H1 (cell line): Measurements from ENCODE around the gene TPO. TPM values are rescaled to one million over a fixed set of nuclear protein-coding genes. Genes with fewer than 3 reads are reported as not detected.

Source experiments
- CTCF ChIA-PET: fragments of 300-600 bp; sonication (Branson Sonifier 250); formaldehyde crosslinking; loops from one replicate; lab custom pipeline; 2021; ENCODE audit not compliant: partially characterized antibody; lab: Charles Lee
- POLR2A ChIA-PET: fragments of 300-600 bp; sonication (Branson Sonifier 250); formaldehyde crosslinking; loops from one replicate; lab custom pipeline; 2021; ENCODE audit warnings: inconsistent platforms; ENCODE audit not compliant: partially characterized antibody; lab: Charles Lee
- DNase-seq, 2 experiments: peaks; one replicate each; pipeline versions ENCODE4 v3.0.0 to v3.0.0-alpha.2; 2010 to 2022; ENCODE audit warnings: low spot score in 2 of 2, low read depth in 1 of 2, mixed read lengths in 1 of 2
- FAIRE-seq: peaks from 2 replicates; lab custom pipeline; 2011; peaks lifted over from hg19 to GRCh38; lab: Jason Lieb, UNC
- H2AFZ ChIP-seq: 2 replicates; pipeline ENCODE4 v1.8.1; 2012; ENCODE audit warnings: low read length, inconsistent platforms
- H2AK5ac ChIP-seq: 2 replicates; pipeline ENCODE4 v1.6.1; 2013; ENCODE audit warnings: low read depth, low read length
- H2BK120ac ChIP-seq: replicated peaks from 2 replicates; pipeline ENCODE3; 2013; ENCODE audit warnings: low read depth, low read length, inconsistent platforms
- H2BK12ac ChIP-seq: 2 replicates; pipeline ENCODE4 v1.6.1; 2013; ENCODE audit warnings: low read depth, low read length
- H2BK15ac ChIP-seq: 2 replicates; pipeline ENCODE4 v1.6.1; 2013; ENCODE audit warnings: low read length
- H2BK20ac ChIP-seq: 2 replicates; pipeline ENCODE4 v1.6.1; 2013; ENCODE audit warnings: low read length
- H2BK5ac ChIP-seq: 2 replicates; pipeline ENCODE4 v1.6.1; 2013; ENCODE audit warnings: low read depth, low read length
- H3K14ac ChIP-seq: 2 replicates; pipeline ENCODE4 v1.6.1; 2013; ENCODE audit warnings: inconsistent platforms; ENCODE audit not compliant: insufficient read length
- H3K18ac ChIP-seq: 2 replicates; pipeline ENCODE4 v1.6.1; 2013; ENCODE audit warnings: low read length; ENCODE audit errors: extremely low read depth
- H3K23ac ChIP-seq: 2 replicates; pipeline ENCODE4 v1.6.1; 2013; ENCODE audit warnings: inconsistent platforms; ENCODE audit not compliant: insufficient read length
- H3K23me2 ChIP-seq: 2 replicates; pipeline ENCODE4 v1.6.1; 2013; ENCODE audit warnings: low read depth, low read length
- H3K27ac ChIP-seq: 2 replicates; pipeline ENCODE4 v1.6.1; 2011; ENCODE audit warnings: low read depth, low read length, inconsistent platforms
- H3K27me3 ChIP-seq, 4 experiments: replicated peaks in 1 of 4; 1 replicate in 1 of 4; 2 replicates in 3 of 4; pipeline versions ENCODE4 v1.6.1 to v1.8.1; 2011 to 2013; ENCODE audit warnings: low read length in 3 of 4, mild to moderate bottlenecking in 3 of 4, inconsistent platforms in 2 of 4, mixed read lengths in 2 of 4, moderate library complexity in 1 of 4; ENCODE audit not compliant: control insufficient read depth in 3 of 4, insufficient read depth in 3 of 4; ENCODE audit errors: extremely low read depth in 1 of 4
- H3K36me3 ChIP-seq, 4 experiments: 2 replicates each; pipeline versions ENCODE4 v1.6.1 to v1.8.1; 2011 to 2013; ENCODE audit warnings: mild to moderate bottlenecking in 4 of 4, low read length in 3 of 4, moderate library complexity in 2 of 4, control low read depth in 1 of 4, inconsistent platforms in 1 of 4; ENCODE audit not compliant: insufficient read depth in 4 of 4, control insufficient read depth in 2 of 4
- H3K4ac ChIP-seq: replicated peaks from 2 replicates; pipeline ENCODE3; 2013; ENCODE audit warnings: low read length, low read depth, mixed read lengths, inconsistent platforms; ENCODE audit not compliant: insufficient read length
- H3K4me1 ChIP-seq, 4 experiments: replicated peaks in 1 of 4; 1 replicate in 1 of 4; 2 replicates in 3 of 4; pipeline versions ENCODE4 v1.6.1 to v1.8.1; 2011 to 2013; ENCODE audit warnings: low read length in 3 of 4, inconsistent platforms in 2 of 4, mixed read lengths in 1 of 4; ENCODE audit not compliant: insufficient read depth in 4 of 4, control insufficient read depth in 3 of 4
- H3K4me2 ChIP-seq, 2 experiments: 2 replicates each; pipeline versions ENCODE4 v1.6.1 to v1.8.1; 2011 to 2013; ENCODE audit warnings: low read depth in 2 of 2, low read length in 2 of 2, control low read depth in 1 of 2, inconsistent platforms in 1 of 2, mild to moderate bottlenecking in 1 of 2; ENCODE audit not compliant: insufficient read depth in 1 of 2
- H3K4me3 ChIP-seq, 4 experiments: fragments of 200-600, 300-600 bp in 1 of 4; sonication (generic), shearing (Covaris generic), sonication (Bioruptor Twin) in 1 of 4; 2 replicates each; pipeline versions ENCODE4 v1.5.1 to v1.8.1; 2011 to 2016; ENCODE audit warnings: low read length in 4 of 4, low read depth in 3 of 4, control low read depth in 2 of 4, inconsistent platforms in 2 of 4, mild to moderate bottlenecking in 2 of 4, mixed read lengths in 1 of 4, moderate library complexity in 1 of 4; ENCODE audit not compliant: insufficient read depth in 2 of 4; ENCODE audit errors: extremely low read depth in 1 of 4
- H3K56ac ChIP-seq: replicated peaks from 2 replicates; pipeline ENCODE3; 2013; ENCODE audit warnings: low read depth, mild to moderate bottlenecking, mixed read lengths, low read length, inconsistent platforms; ENCODE audit not compliant: insufficient read length
- H3K79me1 ChIP-seq: 2 replicates; pipeline ENCODE4 v1.6.1; 2013; ENCODE audit warnings: low read depth, low read length, control low read depth
- H3K79me2 ChIP-seq, 2 experiments: 2 replicates each; pipeline versions ENCODE4 v1.6.1 to v1.8.1; 2012 to 2013; ENCODE audit warnings: low read length in 2 of 2, mild to moderate bottlenecking in 2 of 2, inconsistent platforms in 1 of 2; ENCODE audit not compliant: insufficient read depth in 2 of 2, control insufficient read depth in 1 of 2
- H3K9ac ChIP-seq, 4 experiments: replicated peaks in 1 of 4; 1 replicate in 1 of 4; 2 replicates in 3 of 4; pipeline versions ENCODE4 v1.6.1 to v1.8.1; 2011 to 2013; ENCODE audit warnings: low read depth in 3 of 4, low read length in 3 of 4, control low read depth in 2 of 4, mild to moderate bottlenecking in 2 of 4, moderate library complexity in 2 of 4, inconsistent platforms in 1 of 4; ENCODE audit errors: extremely low read depth in 1 of 4
- H3K9me3 ChIP-seq, 2 experiments: 2 replicates each; pipeline versions ENCODE4 v1.6.1 to v1.8.1; 2012 to 2013; ENCODE audit warnings: mild to moderate bottlenecking in 2 of 2, moderate library complexity in 2 of 2, control low read depth in 1 of 2, inconsistent platforms in 1 of 2, low read depth in 1 of 2, low read length in 1 of 2, mixed read lengths in 1 of 2; ENCODE audit not compliant: insufficient read depth in 2 of 2
- H4K20me1 ChIP-seq, 2 experiments: replicated peaks in 1 of 2; 2 replicates each; pipeline versions ENCODE3 to v1.8.1; 2011 to 2013; ENCODE audit warnings: inconsistent platforms in 2 of 2, low read length in 2 of 2, mild to moderate bottlenecking in 1 of 2; ENCODE audit not compliant: insufficient read depth in 2 of 2, control insufficient read depth in 1 of 2
- H4K5ac ChIP-seq: 2 replicates; pipeline ENCODE4 v1.6.1; 2013; ENCODE audit warnings: low read length, low read depth, mixed read lengths, inconsistent platforms; ENCODE audit not compliant: insufficient read length
- H4K8ac ChIP-seq: 2 replicates; pipeline ENCODE4 v1.8.0; 2013; ENCODE audit warnings: mild to moderate bottlenecking, moderate library complexity, low read length, inconsistent platforms; ENCODE audit not compliant: insufficient read depth; ENCODE audit errors: extremely low read depth
- H4K91ac ChIP-seq: replicated peaks from 2 replicates; pipeline ENCODE3; 2013; ENCODE audit warnings: low read length, mixed read lengths, inconsistent platforms; ENCODE audit not compliant: insufficient read length
- BRCA1 ChIP-seq: IDR thresholded peaks from 2 replicates; pipeline ENCODE4 v1.6.1; 2012; ENCODE audit warnings: low read depth, low read length, improper control_type of control experiment
- CEBPB ChIP-seq: IDR thresholded peaks from 2 replicates; pipeline ENCODE4 v1.6.1; 2012; ENCODE audit warnings: low read depth, low read length
- CHD2 ChIP-seq: IDR thresholded peaks from 2 replicates; pipeline ENCODE4 v1.6.1; 2012; ENCODE audit warnings: low read length, improper control_type of control experiment
- GABPA ChIP-seq: IDR thresholded peaks from 2 replicates; pipeline ENCODE4 v1.6.1; 2011; ENCODE audit warnings: mild to moderate bottlenecking, low read length, moderate library complexity, borderline replicate concordance; ENCODE audit not compliant: insufficient read depth
- HDAC2 ChIP-seq, 2 experiments: fragments of 300-600 bp in 1 of 2; sonication (generic) in 1 of 2; IDR thresholded peaks; 2 replicates each; pipeline ENCODE4 v1.6.1; 2011 to 2012; ENCODE audit warnings: low read depth in 2 of 2, low read length in 2 of 2, mild to moderate bottlenecking in 2 of 2, moderate library complexity in 2 of 2, borderline replicate concordance in 1 of 2, inconsistent platforms in 1 of 2
- JUN ChIP-seq: IDR thresholded peaks from 2 replicates; pipeline ENCODE4 v1.6.1; 2011; ENCODE audit warnings: low read depth, mild to moderate bottlenecking, improper control_type of control experiment, low read length
- KDM4A ChIP-seq: IDR thresholded peaks from one replicate; pipeline ENCODE4 v1.7.1; 2012; ENCODE audit warnings: low read depth, mild to moderate bottlenecking, moderate library complexity, low read length, inconsistent platforms; ENCODE audit not compliant: severe bottlenecking
- KDM5A ChIP-seq: fragments of 200-600 bp; IDR thresholded peaks from 2 replicates; pipeline ENCODE4 v1.7.1; 2012; ENCODE audit warnings: mild to moderate bottlenecking, low read length, inconsistent platforms, mixed read lengths
- MAFK ChIP-seq: IDR thresholded peaks from 2 replicates; pipeline ENCODE4 v1.6.1; 2012; ENCODE audit warnings: low read depth, mild to moderate bottlenecking, improper control_type of control experiment, low read length
- PHF8 ChIP-seq: fragments of 200-600 bp; sonication (generic); conservative IDR thresholded peaks from 2 replicates; pipeline ENCODE4 v1.7.1; 2012; ENCODE audit warnings: low read depth, mild to moderate bottlenecking, inconsistent platforms, low read length, moderate library complexity
- RAD21 ChIP-seq, 2 experiments: IDR thresholded peaks in 1 of 2; conservative IDR thresholded peaks in 1 of 2; 2 replicates each; pipeline ENCODE4 v1.6.1; 2011; ENCODE audit warnings: low read depth in 2 of 2, low read length in 2 of 2, improper control_type of control experiment in 1 of 2, inconsistent platforms in 1 of 2, mild to moderate bottlenecking in 1 of 2, moderate library complexity in 1 of 2
- SP4 ChIP-seq: IDR thresholded peaks from 2 replicates; pipeline ENCODE4 v1.6.1; 2012; ENCODE audit warnings: low read length, inconsistent platforms
- YY1 ChIP-seq: IDR thresholded peaks from 2 replicates; pipeline ENCODE4 v1.6.1; 2011; ENCODE audit warnings: low read depth, mild to moderate bottlenecking, low read length
- ZNF274 ChIP-seq: IDR thresholded peaks from 2 replicates; pipeline ENCODE4 v1.7.0; 2012; ENCODE audit warnings: low read length, borderline replicate concordance; ENCODE audit errors: extremely low read depth
- WGBS, 2 experiments: shearing (Covaris generic) in 1 of 2; methylation state at CpG; one replicate each; pipeline versions ENCODE4 v1.1.6 to v1.1.7; 2013 to 2015; ENCODE audit warnings: low lambda C conversion rate in 2 of 2, mixed read lengths in 2 of 2, inconsistent platforms in 1 of 2, low coverage in 1 of 2, missing lambda C conversion rate in 1 of 2; ENCODE audit not compliant: insufficient replicate concordance in 2 of 2, insufficient coverage in 1 of 2, insufficient read length in 1 of 2; ENCODE audit errors: extremely low coverage in 1 of 2, missing lambda C conversion rate in 1 of 2; 5-methylcytosine and 5-hydroxymethylcytosine counted together
- polyA plus RNA-seq, 7 experiments: library from polyadenylated mRNA; depleted of rRNA in 3 of 7; stranded (reverse) in 5 of 7; unstranded in 2 of 7; fragments of >200 nt in 5 of 7; fragments of 200-250 nt in 2 of 7; gene quantifications; 1 replicate in 5 of 7; 2 replicates in 1 of 7; 4 replicates in 1 of 7; pipeline versions ENCODE4 v1.2.1 to v1.2.3, GENCODE V29; 2011 to 2013; ENCODE audit warnings: missing spikeins in 2 of 7, mixed read lengths in 2 of 7
- total RNA-seq: library from RNA; stranded (reverse); fragmentation: NEBNext Ultra II Directional; extraction: Animal tissue kit (Norgen Biotek cat#: 25700); gene quantifications from 2 replicates; pipeline ENCODE4 v1.2.1, GENCODE V29; 2021
- TF ChIP-seq, protein P1 (sequence below): IDR thresholded peaks from 2 replicates; pipeline ENCODE4 v1.6.1; 2011; ENCODE audit warnings: low read depth, mild to moderate bottlenecking, low read length; ENCODE audit not compliant: insufficient read depth

The TPO gene
- total and polyA plus RNA-seq, 2 of the 8 experiments (the other 6 are each of a cell fraction or from before 2014, with no cell fraction given): not detected

DNA sequence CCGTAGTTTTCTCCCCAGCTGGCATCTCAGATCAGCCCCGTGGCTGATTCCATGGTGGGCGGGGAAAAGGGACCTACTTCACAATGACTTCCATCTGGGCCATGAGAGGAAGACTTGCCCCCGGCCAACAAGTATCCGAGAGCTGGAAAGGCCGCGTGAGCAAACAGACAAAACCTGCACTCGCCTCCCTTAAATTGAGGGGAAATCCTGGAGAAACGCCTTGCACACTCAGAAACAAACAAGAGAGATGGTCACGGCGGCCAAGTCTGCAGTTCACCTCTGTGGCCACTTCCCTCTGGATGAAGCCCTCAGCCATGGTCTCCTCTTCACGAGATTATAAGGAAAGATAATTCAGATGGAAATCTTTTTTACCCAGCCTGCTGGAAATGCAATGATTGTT is 39.4 kb upstream of the TPO start:
- Histone ChIP-seq H3K27me3 (no peaks in the 10 kb centered on the region), H3K56ac (no peak overlapping the region), H3K4me2 (no peak overlapping the region), H3K4me1 (no peaks in the 10 kb centered on the region; a peak in 1 of 7 replicates), H2BK120ac (no peak overlapping the region), H4K5ac (no peak overlapping the region), H2AFZ (no peak overlapping the region), H4K8ac (no peak overlapping the region), H3K9me3 (no peaks in the 10 kb centered on the region), H4K91ac (no peak overlapping the region), H3K9ac (no peak overlapping the region), H3K4me3 (no peak overlapping the region), H2BK15ac (no peak overlapping the region), H3K79me1 (no peaks in the 10 kb centered on the region), H2BK12ac (no peak overlapping the region), H3K27ac (no peak overlapping the region), H4K20me1 (no peaks in the 10 kb centered on the region), H3K36me3 (no peaks in the 10 kb centered on the region), H3K23me2 (no peaks in the 10 kb centered on the region), H3K14ac (no peak overlapping the region), H3K23ac (no peak overlapping the region), H3K18ac (no peak overlapping the region), H3K79me2 (no peaks in the 10 kb centered on the region), H2BK5ac (no peak overlapping the region), H3K4ac (no peak overlapping the region), H2BK20ac (no peak overlapping the region), H2AK5ac (no peak overlapping the region)
- ChIA-PET POLR2A (no interaction called here), CTCF (no interaction called here)
- FAIRE-seq (no peak), DNase-seq (no peak)
- 93% methylated on average over 12 of the region's 12 CpGs; no CpG with 5 or more reads in 1 of the 2 experiments for WGBS, 2 experiments
- TF ChIP-seq JUN (no peak), ZNF274 (no peak), PHF8 (no peak), BRCA1 (no peak), RAD21 (IDR thresholded peaks at IDR 0.05 in 1 of 2, conservative IDR thresholded peaks at IDR 0.05 in 1 of 2; ENCODE audit: low read depth in 2 of 2, low read length in 2 of 2) (no peak), SP4 (no peak), GABPA (no peak), KDM4A (no peak), CEBPB (no peak), YY1 (no peak), HDAC2 (IDR thresholded peaks at IDR 0.05; ENCODE audit: borderline replicate concordance in 1 of 2, low read depth in 2 of 2, low read length in 2 of 2) (no peak), MAFK (no peak), CHD2 (no peak), KDM5A (no peak)
- TF ChIP-seq, protein P1, sequence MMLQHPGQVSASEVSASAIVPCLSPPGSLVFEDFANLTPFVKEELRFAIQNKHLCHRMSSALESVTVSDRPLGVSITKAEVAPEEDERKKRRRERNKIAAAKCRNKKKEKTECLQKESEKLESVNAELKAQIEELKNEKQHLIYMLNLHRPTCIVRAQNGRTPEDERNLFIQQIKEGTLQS: no peak
